Hematopoietic multipotent progenitor cell treated with erythropoietin and hydrocortisone succinate and interleukin-3 and kit ligand, for 6 days (in vitro differentiated cells): ENCODE results near the gene ENTREP3.
A peak's percentile ranks its signal among the peaks of the same experiment; 100 is the strongest.
"Not testable (repeated sequence)": the region's sequence is repeated elsewhere in the genome, so short reads cannot be mapped to it uniquely, and the experiment has no call there.

ENCODE experiments used
- DNase-seq: peaks from one replicate; pipeline ENCODE4 v3.0.0-alpha.2; 2015

Gene ENTREP3

DNA sequence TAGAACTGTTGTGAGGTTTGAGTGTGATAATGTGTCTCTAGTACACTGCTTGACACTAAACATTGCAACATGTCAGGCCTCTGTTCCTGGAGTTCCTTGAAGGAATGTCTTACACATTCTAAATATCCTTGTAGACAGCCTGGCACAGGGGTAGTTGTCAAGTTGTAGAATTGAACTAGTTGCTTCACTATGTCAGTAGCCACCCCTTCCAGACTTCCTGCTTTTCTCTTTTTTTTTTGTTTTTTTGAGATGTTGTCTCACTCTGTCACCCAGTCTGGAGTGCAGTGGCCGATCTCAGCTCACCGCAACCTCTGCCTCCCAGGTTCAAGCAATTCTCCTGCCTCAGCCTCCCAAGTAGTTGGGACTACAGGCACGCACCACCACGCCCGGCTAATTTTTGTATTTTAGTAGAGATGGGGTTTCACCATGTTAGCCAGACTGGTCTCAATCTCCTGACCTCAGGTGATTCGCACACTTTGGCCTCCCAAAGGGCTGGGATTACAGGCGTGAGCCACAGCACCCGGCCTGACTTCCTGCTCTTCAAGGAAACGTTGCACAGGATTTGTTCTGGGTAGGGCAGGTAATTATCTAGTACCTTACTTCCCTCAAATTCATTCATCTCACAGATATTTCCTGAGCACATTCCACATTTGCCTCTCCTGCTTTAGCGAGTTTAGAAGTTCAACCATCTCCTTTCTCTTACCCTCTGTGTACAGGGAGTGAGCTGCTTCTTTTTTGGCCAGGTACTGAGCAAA, 34.9 kb downstream of the ENTREP3 start:
- not testable (repeated sequence) for DNase-seq

DNA sequence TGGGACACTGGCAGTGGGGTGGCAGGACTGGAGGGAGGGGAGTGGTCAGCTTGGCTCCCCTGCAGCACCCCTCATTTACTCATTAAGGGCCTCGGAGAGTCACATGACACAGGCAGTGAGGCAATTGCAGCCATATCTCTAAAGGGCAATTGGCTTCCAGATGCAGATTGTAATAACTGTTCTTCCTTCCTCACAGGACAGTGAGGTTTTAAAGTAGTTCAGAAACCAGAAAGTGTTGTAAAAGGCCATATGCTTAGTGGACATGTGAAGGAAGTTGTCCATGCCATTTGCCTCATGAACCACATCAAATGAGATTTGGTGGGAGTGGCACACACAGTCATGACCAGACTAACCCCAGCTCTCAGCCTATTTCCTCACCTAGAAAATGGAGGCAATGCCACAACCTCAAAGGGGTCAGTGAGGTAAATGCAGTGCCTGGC, 35.7 kb downstream of the ENTREP3 start:
- peak; percentile 74 for DNase-seq

DNA sequence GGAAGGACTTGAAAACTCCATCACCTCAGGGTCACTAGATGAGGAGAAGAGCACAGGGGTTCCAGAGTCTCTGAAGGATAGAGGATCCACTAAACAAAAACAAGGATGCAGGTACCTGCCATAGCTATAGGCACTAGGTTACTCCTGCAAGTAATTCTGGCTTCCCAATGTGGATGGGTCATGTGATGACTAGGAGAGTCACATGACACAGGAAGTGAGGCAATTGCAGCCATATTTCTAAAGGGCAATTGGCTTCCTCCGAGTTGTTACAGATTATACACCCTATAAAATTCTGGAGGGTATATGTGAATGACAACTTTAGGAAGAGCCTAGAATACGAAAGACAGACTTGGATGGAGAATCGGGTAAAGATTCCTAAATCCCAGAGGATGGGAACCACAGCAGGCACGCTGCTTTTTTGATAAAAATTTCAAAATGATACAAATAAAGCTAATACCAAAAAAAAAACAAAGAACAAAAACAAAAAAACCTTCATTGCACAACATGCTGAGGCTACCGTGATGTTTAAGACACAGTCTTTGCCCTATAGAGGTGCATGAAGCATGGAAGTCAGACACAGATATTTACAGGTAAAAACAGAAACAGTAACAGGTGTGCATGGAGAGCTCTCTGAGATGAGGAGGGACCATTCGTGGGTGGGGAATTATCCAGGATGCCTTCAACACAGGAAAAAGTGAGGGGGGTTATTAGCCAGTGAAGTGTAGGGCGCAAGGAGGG, 36.3 kb downstream of the ENTREP3 start:
- peak; percentile 81 for DNase-seq

DNA sequence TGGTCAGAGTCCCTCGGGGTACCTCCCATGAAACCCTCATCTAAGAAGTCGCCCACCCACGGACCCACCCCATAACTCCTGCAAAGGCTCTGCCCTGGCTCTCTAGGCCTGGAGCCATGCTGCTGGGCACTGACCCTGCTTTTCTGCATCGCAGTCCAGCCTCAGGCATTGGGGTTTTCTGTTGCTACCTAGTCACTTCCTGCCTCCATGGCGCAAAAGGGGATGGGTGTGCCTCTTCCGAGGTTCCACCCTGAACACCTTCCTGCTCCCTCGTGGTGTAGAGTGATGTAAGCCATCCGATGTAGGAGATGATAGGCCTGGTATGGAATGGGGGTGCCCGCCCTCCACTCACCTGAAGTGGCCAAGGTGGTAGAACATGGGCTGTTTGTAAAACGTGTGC, 40.6 kb downstream of the ENTREP3 start:
- not testable (repeated sequence) for DNase-seq

DNA sequence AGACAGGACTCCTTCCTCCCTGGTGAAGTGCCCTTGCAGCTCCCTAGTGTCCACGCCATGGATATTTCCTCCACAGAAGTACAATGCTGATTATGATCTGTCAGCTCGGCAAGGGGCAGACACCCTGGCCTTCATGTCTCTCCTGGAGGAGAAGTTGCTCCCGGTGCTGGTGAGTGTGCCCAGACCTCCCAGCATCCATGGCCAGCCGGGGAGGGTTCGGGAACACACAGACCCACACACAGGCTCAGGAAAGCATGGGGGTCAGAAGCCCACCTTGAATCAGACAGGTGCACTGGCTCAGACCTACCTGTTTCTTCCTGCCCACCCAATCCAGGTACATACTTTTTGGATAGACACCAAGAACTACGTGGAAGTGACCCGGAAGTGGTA, 43.2 kb downstream of the ENTREP3 start:
- DNase-seq, result not testable (repeated sequence)

DNA sequence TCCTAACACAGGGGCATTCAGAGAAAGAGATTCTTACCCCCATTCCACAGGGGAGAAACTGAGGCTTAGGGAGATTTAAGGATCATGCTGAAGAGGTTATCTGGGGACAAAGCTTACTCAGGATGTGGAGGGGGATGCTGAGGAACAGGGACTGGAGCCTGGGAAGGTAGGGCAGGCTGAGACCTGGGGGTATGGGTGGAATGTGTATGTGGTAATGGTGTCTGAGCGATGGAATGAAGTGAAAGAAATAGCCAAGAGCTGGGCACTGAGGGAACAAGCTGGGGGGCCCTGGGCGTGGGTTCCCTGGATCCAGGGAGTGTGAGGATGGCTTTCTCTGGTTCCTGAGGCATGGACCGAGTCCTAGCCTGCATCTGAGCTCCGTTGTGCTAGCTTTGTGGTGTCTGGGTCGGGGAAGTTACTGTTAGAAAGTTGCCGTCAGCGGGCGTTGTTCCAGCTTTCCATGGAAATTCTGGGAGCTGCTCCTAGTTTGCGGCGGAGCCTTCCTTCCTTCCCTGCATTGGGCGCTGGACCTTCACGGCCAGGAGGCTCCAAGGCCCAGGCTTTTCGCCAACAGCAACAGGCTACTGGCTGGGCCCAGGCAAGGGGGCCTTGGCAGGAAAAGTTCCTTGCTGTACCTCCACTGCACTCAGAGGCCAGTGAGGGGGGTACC, 43.8 kb downstream of the ENTREP3 start:
- DNase-seq, result not testable (repeated sequence)

GRCh38 chr1:155210314-155211104, 44.8 kb downstream of the ENTREP3 start:
- DNase-seq, result no peak

GRCh38 chr1:155209312-155209721, 46.0 kb downstream of the ENTREP3 start:
- DNase-seq, result no peak

DNA sequence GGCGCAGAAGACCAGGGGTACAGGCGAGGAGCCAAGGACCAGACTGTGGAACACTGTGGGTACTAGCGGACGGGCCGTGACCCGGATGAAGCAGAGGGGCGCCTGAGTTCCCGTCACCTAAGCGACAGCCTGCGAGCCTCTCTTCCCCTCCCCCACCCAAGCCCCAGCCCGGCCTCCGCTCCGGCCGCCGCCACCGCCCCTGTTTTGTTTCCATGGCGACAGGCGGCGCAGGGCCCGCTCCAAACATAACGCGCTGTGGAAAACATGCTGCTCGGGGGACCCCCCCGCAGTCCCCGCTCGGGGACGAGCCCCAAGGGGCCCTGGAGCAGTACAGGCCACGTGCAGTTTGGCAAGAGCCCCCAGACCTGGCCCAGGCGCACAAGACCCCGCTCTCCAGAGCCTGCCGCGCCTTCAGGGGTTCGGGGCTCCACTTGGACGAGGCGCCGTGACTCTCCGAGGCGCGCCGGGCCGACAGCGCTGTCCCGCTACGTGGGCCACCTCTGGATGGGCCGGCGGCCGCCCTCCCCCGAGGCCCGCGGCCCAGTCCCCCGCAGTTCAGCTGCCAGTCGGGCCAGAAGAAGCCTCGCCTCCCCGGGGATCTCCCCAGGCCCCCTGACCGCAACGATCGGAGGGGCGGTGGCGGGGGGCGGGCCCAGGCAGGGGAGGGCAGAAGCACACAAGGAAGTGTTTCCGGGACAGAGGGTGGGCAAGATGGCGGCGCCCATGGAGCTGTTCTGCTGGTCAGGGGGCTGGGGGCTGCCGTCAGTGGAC, 46.6 kb downstream of the ENTREP3 start, which contains the start of gene MTX1:
TSS of gene MTX1 (plus strand) at position 155 of the 771 bp plus-strand sequence. CDS start at position 265, 110 bp downstream.
- DNase-seq, result peak; percentile 94

GRCh38 chr1:155207806-155208540, 47.3 kb downstream of the ENTREP3 start, which contains the start of gene THBS3:
Gene THBS3 (minus strand): TSS chr1:155207897. CDS start chr1:155207876, 21 bp downstream.
- DNase-seq, result peak; percentile 33

GRCh38 chr1:155206891-155207805, 48.1 kb downstream of the ENTREP3 start:
- peak; percentile 92 for DNase-seq

GRCh38 chr1:155205969-155206593, 49.2 kb downstream of the ENTREP3 start:
- DNase-seq, result no peak

- DNase-seq, result no peak
Measured at GRCh38 chr1:155205035-155205434, 50.2 kb downstream of the ENTREP3 start.

DNA sequence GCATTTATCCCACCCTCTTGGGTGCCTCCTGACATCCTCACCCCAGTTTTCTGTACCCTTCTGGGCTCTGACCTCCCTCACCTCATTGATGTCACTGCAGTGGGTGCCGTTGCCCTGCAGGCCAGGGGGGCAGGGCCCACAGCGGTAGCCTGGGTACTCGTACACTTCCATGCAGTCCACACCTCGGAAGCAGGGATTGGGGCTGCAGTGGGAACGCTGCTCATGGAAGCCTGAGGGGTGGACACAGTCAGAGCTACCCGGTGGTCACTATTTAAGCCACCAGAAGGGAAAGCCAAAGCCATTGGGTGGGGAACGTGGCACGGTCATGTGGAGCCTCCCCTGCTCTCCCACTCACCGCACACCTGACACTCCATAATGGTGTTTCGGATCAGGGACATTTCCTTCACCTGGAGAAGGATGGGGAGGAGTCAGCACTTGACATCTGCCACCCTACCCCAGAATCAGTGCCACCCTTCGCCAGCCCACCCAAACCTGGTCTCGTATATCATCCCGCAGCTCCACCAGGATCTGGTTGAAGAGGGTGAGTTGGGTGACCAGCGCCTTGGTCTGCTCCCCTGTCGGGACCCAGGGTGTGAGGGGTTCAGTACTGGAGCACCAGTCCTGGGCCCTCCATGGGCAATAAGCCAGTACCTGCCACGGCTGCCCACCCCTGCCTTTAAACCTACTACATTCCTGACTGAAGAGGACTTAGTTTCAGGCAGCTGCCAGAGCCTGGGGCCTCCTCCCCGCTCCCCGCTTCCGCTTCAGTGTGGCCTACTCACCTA, 52.4 kb downstream of the ENTREP3 start:
- DNase-seq, result no peak

DNA sequence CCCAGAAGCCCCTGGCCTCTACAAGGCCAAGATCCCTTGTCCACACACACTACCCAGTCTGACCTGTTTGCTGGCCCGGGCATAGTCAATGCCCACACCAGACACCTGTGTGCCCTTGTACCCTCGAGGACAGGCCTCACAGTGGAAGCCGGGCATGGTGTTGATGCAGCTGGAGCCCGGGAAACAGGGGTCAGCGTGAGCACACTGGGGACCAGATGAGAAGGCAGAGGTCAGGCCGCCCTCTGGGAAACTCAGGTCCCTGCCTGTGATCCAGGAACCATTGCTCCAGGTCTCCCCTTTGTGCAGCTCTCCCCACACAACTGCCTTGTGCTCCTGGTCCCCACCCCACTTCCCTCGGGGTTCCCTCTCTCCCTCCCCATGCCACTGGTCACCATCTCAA, 53.1 kb downstream of the ENTREP3 start:
- no peak for DNase-seq

GRCh38 chr1:155200920-155201319, 54.4 kb downstream of the ENTREP3 start:
- DNase-seq, result no peak

GRCh38 chr1:155199792-155200191, 55.5 kb downstream of the ENTREP3 start:
- no peak for DNase-seq

- no peak for DNase-seq
Measured at GRCh38 chr1:155198547-155198906, 56.8 kb downstream of the ENTREP3 start.
